ENCODE measurements around the gene MEN1. TPM values are rescaled to one million over a fixed set of nuclear protein-coding genes. Genes with fewer than 3 reads are reported as not detected.

MEN1 gene
- total RNA-seq, 1 experiment from 2014 or later, result 29.2 TPM

- ChIA-PET CTCF (interaction anchor here (0.6 kb wide), 1 partner anchor 11 kb away, joined by 3 read pairs; no protein-coding TSS in a partner anchor), POLR2A (no interaction called here)
- DNase-seq (ENCODE audit: unreplicated experiment), result no peak
- no peaks in the 10 kb centered on the region for H3K9me3 Mint-ChIP-seq (ENCODE audit: unreplicated experiment)
- no peak for TF ChIP-seq CTCF (IDR thresholded peaks at IDR 0.05; ENCODE audit: unreplicated experiment)
- H3K27ac Mint-ChIP-seq (ENCODE audit: low read depth, unreplicated experiment), result no peak overlapping the region
- H3K4me1 Mint-ChIP-seq (ENCODE audit: insufficient read depth, unreplicated experiment), result no peaks in the 10 kb centered on the region
- BruUV-seq (replicated peaks), result no TSS peak
- H3K27me3 Mint-ChIP-seq (ENCODE audit: insufficient read depth, unreplicated experiment), result no peaks in the 10 kb centered on the region
- intact Hi-C loops (cut with micrococcal nuclease), result no loop called here
- H3K36me3 Mint-ChIP-seq (ENCODE audit: insufficient read depth, unreplicated experiment), result no peaks in the 10 kb centered on the region
- H3K4me3 Mint-ChIP-seq (ENCODE audit: unreplicated experiment), result no peak overlapping the region
These were observed 56.0 kb downstream of the MEN1 start for GRCh38 chr11:64754124-64754918.

Other genes with a start within 250 kb of the MEN1 start
- not detected in 2 replicates for gene SLC22A12, start 219.3 kb downstream of the MEN1 start, total RNA-seq (2022)
- not detected in 2 replicates for gene NRXN2, start 87.4 kb downstream of the MEN1 start, total RNA-seq (2022)
- gene RASGRP2, start 66.4 kb downstream of the MEN1 start, total RNA-seq (2022), result not detected in 2 replicates
- 0.09 and 0.10 TPM in 2 replicates for gene PYGM, start 50.6 kb downstream of the MEN1 start, total RNA-seq (2022)
- gene SF1, start 32.0 kb downstream of the MEN1 start, total RNA-seq (2022), result 446 and 503 TPM in 2 replicates
- gene MAP4K2, start 7.3 kb downstream of the MEN1 start, total RNA-seq (2022), result 4.9 and 6.8 TPM in 2 replicates
- 3.0 and 3.7 TPM in 2 replicates for gene CDC42BPG, start 34.1 kb upstream of the MEN1 start, total RNA-seq (2022)
- gene EHD1, start 68.1 kb upstream of the MEN1 start, total RNA-seq (2022), result 67.9 and 80.6 TPM in 2 replicates
- 28.7 and 29.9 TPM in 2 replicates for gene ATG2A, start 106.7 kb upstream of the MEN1 start, total RNA-seq (2022)
- gene PPP2R5B, start 114.1 kb upstream of the MEN1 start, total RNA-seq (2022), result 38.0 and 48.0 TPM in 2 replicates
- not detected in 2 replicates for gene GPHA2, start 125.3 kb upstream of the MEN1 start, total RNA-seq (2022)
- gene MAJIN, start 161.6 kb upstream of the MEN1 start, total RNA-seq (2022), result not detected in 2 replicates
- gene BATF2, start 186.4 kb upstream of the MEN1 start, total RNA-seq (2022), result 1.3 and 1.6 TPM in 2 replicates
- gene ARL2, start 203.6 kb upstream of the MEN1 start, total RNA-seq (2022), result 96.8 and 113 TPM in 2 replicates
- 18.0 and 21.0 TPM in 2 replicates for gene SNX15, start 216.9 kb upstream of the MEN1 start, total RNA-seq (2022)
- 10.3 and 14.0 TPM in 2 replicates for gene SAC3D1, start 230.7 kb upstream of the MEN1 start, total RNA-seq (2022)
- gene NAALADL1, start 248.0 kb upstream of the MEN1 start, total RNA-seq (2022), result not detected in 2 replicates